ENCODE measurements around the gene CZIB.

- TF ChIP-seq CTCF (IDR thresholded peaks at IDR 0.05; ENCODE audit: poor library complexity, severe bottlenecking) (no peak), EZH2 (IDR thresholded peaks at IDR 0.05; ENCODE audit: borderline replicate concordance, insufficient read depth, low read length, poor library complexity, severe bottlenecking) (no peak)
Measured at GRCh38 chr1:53259932-53260331, 39.5 kb upstream of the CZIB start.
